ENCODE data around the gene FAM234B. TPM values are rescaled to one million over a fixed set of nuclear protein-coding genes. Genes with fewer than 3 reads are reported as not detected.
A peak's percentile ranks its signal among the peaks of the same experiment; 100 is the strongest.

The FAM234B gene
- total and polyA plus RNA-seq, 12 donors: 0.64 to 9.9 (median 6.8) TPM

DNA sequence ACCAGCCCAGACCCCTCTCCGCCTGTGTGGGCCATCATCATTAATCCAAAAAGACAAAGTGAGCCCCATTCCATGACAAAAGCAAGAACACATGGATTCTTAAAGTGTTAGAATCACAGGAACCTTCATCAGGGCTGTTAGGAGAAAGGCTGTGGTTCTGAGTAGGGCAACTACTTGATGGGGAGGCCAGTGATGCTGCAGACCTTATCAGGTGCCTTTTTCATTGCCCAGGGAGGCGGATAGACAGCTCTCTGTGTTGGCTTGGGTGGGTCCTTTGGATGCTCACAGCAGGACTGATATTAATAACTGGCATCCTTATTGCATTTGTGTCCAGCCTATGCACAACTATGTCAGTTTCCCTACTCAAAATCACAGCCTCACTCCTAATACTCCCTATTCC, 46.4 kb upstream of the FAM234B start:
- Histone ChIP-seq H3K9me3 (replicated peaks in 1 of 3) (no peaks in the 10 kb centered on the region), H3K4me1 (replicated peaks in 1 of 2) (peaks cover 40 to 59% of the 10 kb centered on the region in 2 donors), H3K27me3 (no peaks in the 10 kb centered on the region), H3K36me3 (replicated peaks in 1 of 2) (no peaks in the 10 kb centered on the region), H3K27ac (peak overlapping the region in 2 of 5 donors; percentile 54 to 68), H3K4me3 (peak overlapping the region in 1 of 4 donors; percentile 20)
- no peak for DNase-seq
- WGBS, 4 donors: 36 to 90% (median 56%) methylated on average over 2 of the region's 2 CpGs
- no peak for TF ChIP-seq POLR2A (IDR thresholded peaks at IDR 0.05)
- TF ChIP-seq, protein P1, sequence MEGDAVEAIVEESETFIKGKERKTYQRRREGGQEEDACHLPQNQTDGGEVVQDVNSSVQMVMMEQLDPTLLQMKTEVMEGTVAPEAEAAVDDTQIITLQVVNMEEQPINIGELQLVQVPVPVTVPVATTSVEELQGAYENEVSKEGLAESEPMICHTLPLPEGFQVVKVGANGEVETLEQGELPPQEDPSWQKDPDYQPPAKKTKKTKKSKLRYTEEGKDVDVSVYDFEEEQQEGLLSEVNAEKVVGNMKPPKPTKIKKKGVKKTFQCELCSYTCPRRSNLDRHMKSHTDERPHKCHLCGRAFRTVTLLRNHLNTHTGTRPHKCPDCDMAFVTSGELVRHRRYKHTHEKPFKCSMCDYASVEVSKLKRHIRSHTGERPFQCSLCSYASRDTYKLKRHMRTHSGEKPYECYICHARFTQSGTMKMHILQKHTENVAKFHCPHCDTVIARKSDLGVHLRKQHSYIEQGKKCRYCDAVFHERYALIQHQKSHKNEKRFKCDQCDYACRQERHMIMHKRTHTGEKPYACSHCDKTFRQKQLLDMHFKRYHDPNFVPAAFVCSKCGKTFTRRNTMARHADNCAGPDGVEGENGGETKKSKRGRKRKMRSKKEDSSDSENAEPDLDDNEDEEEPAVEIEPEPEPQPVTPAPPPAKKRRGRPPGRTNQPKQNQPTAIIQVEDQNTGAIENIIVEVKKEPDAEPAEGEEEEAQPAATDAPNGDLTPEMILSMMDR (IDR thresholded peaks at IDR 0.05): no peak
- intact Hi-C loops (cut with DNase I): no loop called here

DNA sequence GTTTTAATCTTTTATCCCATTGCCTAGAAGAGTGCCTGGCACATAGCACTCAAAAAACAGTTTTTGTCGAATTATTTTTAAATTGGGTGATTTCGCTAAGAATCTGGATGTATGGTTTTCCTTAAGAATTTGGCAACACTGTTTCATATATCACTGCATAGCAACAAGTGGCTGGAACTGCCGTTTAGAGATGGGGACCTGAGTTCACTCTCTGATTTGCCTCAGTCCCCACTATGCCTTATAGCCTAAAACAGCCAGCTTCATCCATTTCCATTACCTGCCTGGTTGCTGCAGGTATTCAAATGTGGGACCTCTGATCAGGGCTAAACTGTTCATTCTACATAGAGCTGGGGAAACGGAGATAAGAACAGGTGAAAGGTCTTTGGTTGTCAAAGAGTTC, 45.9 kb upstream of the FAM234B start:
- no peak for DNase-seq
- H3K4me1 ChIP-seq (replicated peaks in 1 of 2): peaks cover 34 to 54% of the 10 kb centered on the region in 2 donors
- 76 to 79% (median 78%) methylated on average over 4 of the region's 4 CpGs for WGBS, 4 donors
- no peaks in the 10 kb centered on the region for H3K9me3 ChIP-seq (replicated peaks in 1 of 3)
- TF ChIP-seq, protein P1 (IDR thresholded peaks at IDR 0.05): no peak
- no peak for TF ChIP-seq POLR2A (IDR thresholded peaks at IDR 0.05)
- no peaks in the 10 kb centered on the region for H3K36me3 ChIP-seq (replicated peaks in 1 of 2)
- H3K27me3 ChIP-seq: no peaks in the 10 kb centered on the region
- H3K4me3 ChIP-seq: peak overlapping the region in 1 of 4 donors; percentile 95
- intact Hi-C loops (cut with DNase I): no loop called here
- H3K27ac ChIP-seq: peak overlapping the region in 1 of 5 donors; percentile 68

DNA sequence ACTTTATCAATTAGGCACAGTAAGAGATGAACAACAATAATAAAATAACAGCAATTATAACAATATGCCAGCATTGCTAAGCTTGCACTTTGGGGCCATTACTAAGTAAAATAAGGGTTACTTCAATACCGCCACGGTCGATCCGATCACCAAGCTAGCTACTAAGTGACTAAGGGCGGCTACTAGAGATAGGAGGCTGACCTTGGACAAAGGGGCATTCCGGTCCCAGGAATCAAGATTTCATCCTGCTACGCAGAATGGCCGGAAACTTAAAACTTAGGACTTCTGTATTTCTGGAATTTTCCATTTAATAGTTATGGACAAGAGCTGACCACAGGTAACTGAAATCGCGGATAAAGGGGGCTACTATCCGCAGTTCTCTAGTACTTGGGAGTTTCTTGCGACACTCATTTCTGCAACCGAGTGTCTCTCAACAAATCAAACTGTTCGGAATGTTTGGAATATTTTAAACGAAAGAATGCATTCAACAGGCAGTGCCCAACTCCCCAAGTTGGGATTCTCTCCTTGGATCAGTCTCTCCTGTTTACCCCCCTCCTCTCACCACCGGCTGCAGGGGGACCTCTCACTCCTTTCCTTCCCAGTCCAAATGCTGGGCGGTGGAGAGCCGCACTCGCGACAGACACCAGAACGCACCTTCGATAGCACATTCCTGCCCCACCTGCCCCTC, 44.8 kb upstream of the FAM234B start:
- Histone ChIP-seq H3K4me3 (peak overlapping the region; percentile 74 to 95 (median 89)), H3K4me1 (replicated peaks in 1 of 2) (peaks cover 31 to 44% of the 10 kb centered on the region in 2 donors), H3K27me3 (no peaks in the 10 kb centered on the region), H3K9me3 (replicated peaks in 1 of 3) (no peaks in the 10 kb centered on the region), H3K36me3 (replicated peaks in 1 of 2) (no peaks in the 10 kb centered on the region), H3K27ac (peak overlapping the region in 4 of 5 donors; percentile 73 to 97 (median 86))
- intact Hi-C loops (cut with DNase I): no loop called here
- WGBS, 4 donors: 10 to 15% (median 11%) methylated on average over 22 of the region's 22 CpGs
- peak in 1 of 7 donors; percentile 56 for DNase-seq
- TF ChIP-seq, protein P1 (IDR thresholded peaks at IDR 0.05): no peak
- no peak for TF ChIP-seq POLR2A (IDR thresholded peaks at IDR 0.05)

DNA sequence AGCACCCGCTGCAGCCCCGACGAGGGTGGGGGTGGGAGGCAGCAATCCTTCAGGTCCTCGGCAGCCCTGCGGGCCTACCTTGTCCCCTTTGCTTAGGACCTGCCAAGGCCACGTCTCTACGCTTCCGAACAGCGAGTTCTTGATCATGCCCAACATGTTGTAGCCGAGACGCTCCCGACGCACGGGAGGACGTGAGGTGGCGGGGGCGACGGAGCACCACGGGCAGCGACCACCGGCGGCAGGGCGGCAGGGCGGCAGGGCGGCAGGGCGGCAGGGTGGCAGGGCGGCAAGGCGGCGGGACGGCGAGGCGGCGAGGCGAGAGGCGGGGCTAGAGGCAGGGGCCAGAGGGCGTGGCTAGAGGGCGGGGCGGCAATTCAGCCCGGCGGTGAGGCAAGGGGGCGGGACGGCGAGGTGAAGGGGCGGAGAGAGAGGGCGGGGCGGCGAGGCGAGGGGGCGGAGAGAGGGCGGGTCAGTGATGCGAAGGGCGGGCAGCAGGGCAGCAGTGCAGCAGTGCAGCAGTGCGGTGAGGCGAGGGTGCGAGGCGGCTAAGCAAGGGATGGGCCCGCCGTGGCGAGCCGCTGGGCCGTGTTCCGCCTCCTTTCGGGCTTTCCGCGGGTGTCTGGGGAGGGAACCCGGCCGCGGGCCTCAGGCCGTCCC, 44.1 kb upstream of the FAM234B start, which contains the start of gene HEBP1:
HEBP1 (minus strand) TSS at position 307 of the 657 bp plus-strand sequence; CDS start at position 156, 151 bp downstream.
- H3K4me3 ChIP-seq: peak within 1 kb of the TSS; percentile 74 to 95 (median 89)
- DNase-seq: peak; percentile 94 to 98 (median 97)
- no peaks in the 10 kb centered on the region for H3K27me3 ChIP-seq
- peaks cover 31 to 44% of the 10 kb centered on the region in 2 donors for H3K4me1 ChIP-seq (replicated peaks in 1 of 2)
- 0 to 1% (median 0%) methylated on average over 8 to 67 of the region's 69 CpGs; no CpG with 5 or more reads in 1 of the 4 donors for WGBS, 4 donors
- H3K27ac ChIP-seq: peak within 1 kb of the TSS; percentile 55 to 97 (median 92)
- H3K9me3 ChIP-seq (replicated peaks in 1 of 3): no peaks in the 10 kb centered on the region
- intact Hi-C loops (cut with DNase I): no loop called here
- TF ChIP-seq POLR2A (IDR thresholded peaks at IDR 0.05): peak; percentile 59 to 90
- TF ChIP-seq, protein P1 (IDR thresholded peaks at IDR 0.05): peak in 1 of 6 experiments; percentile 9
- no peaks in the 10 kb centered on the region for H3K36me3 ChIP-seq (replicated peaks in 1 of 2)
